Measurements from ENCODE around the gene TTC8.

- TF ChIP-seq ZNF704 (tag by site-specific recombination; IDR thresholded peaks at IDR 0.05) = no peak
- no peak for TF ChIP-seq CTCF (tag by site-specific recombination; IDR thresholded peaks at IDR 0.05)
- TF ChIP-seq ZNF324 (tag by site-specific recombination; IDR thresholded peaks at IDR 0.05) = no peak
- no peak for TF ChIP-seq ZNF561 (tag by site-specific recombination; IDR thresholded peaks at IDR 0.05; ENCODE audit: borderline replicate concordance)
- TF ChIP-seq GFI1B (tag by site-specific recombination; IDR thresholded peaks at IDR 0.05) = no peak
- TF ChIP-seq SCRT1 (tag by site-specific recombination; IDR thresholded peaks at IDR 0.05; ENCODE audit: borderline replicate concordance) = no peak
- TF ChIP-seq ZNF416 (tag by site-specific recombination; IDR thresholded peaks at IDR 0.05) = no peak
- no peak for TF ChIP-seq REST (tag by site-specific recombination; IDR thresholded peaks at IDR 0.05)
Observed at GRCh38 chr14:88825078-88825458, 617 bp downstream of the TTC8 start.

Data from HEK293 (cell line).